OCI-LY3 (cell line): ENCODE measurements around the gene HSD3B2.

ENCODE experiments used
- H2AFZ ChIP-seq: fragments of 200-600, 300-600 bp; shearing (Covaris generic); 2 replicates; pipeline ENCODE4 v1.6.0; 2014; ENCODE audit warnings: antibody characterized with exemption, low read depth, low read length
- H3K27ac ChIP-seq: fragments of 200-600, 300-600 bp; sonication (generic); 2 replicates; pipeline ENCODE4 v1.5.1; 2014; ENCODE audit warnings: mild to moderate bottlenecking, low read length, moderate library complexity, mixed read lengths
- H3K27me3 ChIP-seq: fragments of 200-600, 300-600 bp; sonication (generic); 2 replicates; pipeline ENCODE4 v1.6.1; 2014; ENCODE audit warnings: low read depth, low read length, mixed read lengths
- H3K36me3 ChIP-seq: fragments of 200-600, 300-600 bp; sonication (generic); replicated peaks from 2 replicates; pipeline ENCODE3; 2014; ENCODE audit warnings: low read depth, low read length, mixed read lengths
- H3K4me1 ChIP-seq: fragments of 300-600, 200-600 bp; sonication (generic); 2 replicates; pipeline ENCODE4 v1.6.1; 2014; ENCODE audit warnings: low read length, mixed read lengths
- H3K4me2 ChIP-seq: fragments of 200-600, 300-600 bp; sonication (generic); 2 replicates; pipeline ENCODE4 v1.6.1; 2014; ENCODE audit warnings: low read length, mixed read lengths
- H3K4me3 ChIP-seq: fragments of 300-600, 200-600 bp; sonication (generic); 2 replicates; pipeline ENCODE4 v1.5.1; 2014; ENCODE audit warnings: antibody characterized with exemption, mild to moderate bottlenecking, low read length, moderate library complexity
- H3K79me2 ChIP-seq: fragments of 300-600, 200-600 bp; shearing (Covaris generic); 2 replicates; pipeline ENCODE4 v1.6.1; 2014; ENCODE audit warnings: mild to moderate bottlenecking, low read length, mixed read lengths
- H3K9ac ChIP-seq: fragments of 300-600, 200-600 bp; shearing (Covaris generic); 2 replicates; pipeline ENCODE4 v1.6.0; 2014; ENCODE audit warnings: mild to moderate bottlenecking, low read length, moderate library complexity
- H3K9me3 ChIP-seq: fragments of 200-600, 300-600 bp; shearing (Covaris generic); 2 replicates; pipeline ENCODE4 v1.6.1; 2014; ENCODE audit warnings: low read length, mixed read lengths; ENCODE audit not compliant: insufficient read depth
- H4K20me1 ChIP-seq: fragments of 200-600, 300-600 bp; sonication (generic); 2 replicates; pipeline ENCODE4 v1.6.1; 2016; ENCODE audit warnings: low read length, mixed read lengths; ENCODE audit not compliant: insufficient read depth
- EZH2phosphoT487 ChIP-seq: fragments of 200-600 bp; shearing (Covaris generic); IDR thresholded peaks from 2 replicates; pipeline ENCODE4 v1.6.1; 2018; ENCODE audit warnings: antibody characterized with exemption, mixed run types, low read depth
- TF ChIP-seq, protein P1 (sequence below): fragments of 200-600, 300-600 bp; sonication (generic); IDR thresholded peaks from 2 replicates; pipeline ENCODE4 v1.5.1; 2014; ENCODE audit warnings: antibody characterized with exemption, low read length, low read depth

Gene HSD3B2

GRCh38 chr1:119404736-119405135, 10.2 kb upstream of the HSD3B2 start:
- H3K4me3 ChIP-seq = no peak overlapping the region
- no peak overlapping the region for H2AFZ ChIP-seq
- no peak overlapping the region for H3K27ac ChIP-seq
- no peaks in the 10 kb centered on the region for H3K27me3 ChIP-seq
- no peaks in the 10 kb centered on the region for H3K36me3 ChIP-seq
- no peaks in the 10 kb centered on the region for H4K20me1 ChIP-seq
- no peaks in the 10 kb centered on the region for H3K4me1 ChIP-seq
- H3K9me3 ChIP-seq = no peaks in the 10 kb centered on the region
- no peak overlapping the region for H3K9ac ChIP-seq
- no peak overlapping the region for H3K4me2 ChIP-seq
- no peaks in the 10 kb centered on the region for H3K79me2 ChIP-seq
- TF ChIP-seq, protein P1, sequence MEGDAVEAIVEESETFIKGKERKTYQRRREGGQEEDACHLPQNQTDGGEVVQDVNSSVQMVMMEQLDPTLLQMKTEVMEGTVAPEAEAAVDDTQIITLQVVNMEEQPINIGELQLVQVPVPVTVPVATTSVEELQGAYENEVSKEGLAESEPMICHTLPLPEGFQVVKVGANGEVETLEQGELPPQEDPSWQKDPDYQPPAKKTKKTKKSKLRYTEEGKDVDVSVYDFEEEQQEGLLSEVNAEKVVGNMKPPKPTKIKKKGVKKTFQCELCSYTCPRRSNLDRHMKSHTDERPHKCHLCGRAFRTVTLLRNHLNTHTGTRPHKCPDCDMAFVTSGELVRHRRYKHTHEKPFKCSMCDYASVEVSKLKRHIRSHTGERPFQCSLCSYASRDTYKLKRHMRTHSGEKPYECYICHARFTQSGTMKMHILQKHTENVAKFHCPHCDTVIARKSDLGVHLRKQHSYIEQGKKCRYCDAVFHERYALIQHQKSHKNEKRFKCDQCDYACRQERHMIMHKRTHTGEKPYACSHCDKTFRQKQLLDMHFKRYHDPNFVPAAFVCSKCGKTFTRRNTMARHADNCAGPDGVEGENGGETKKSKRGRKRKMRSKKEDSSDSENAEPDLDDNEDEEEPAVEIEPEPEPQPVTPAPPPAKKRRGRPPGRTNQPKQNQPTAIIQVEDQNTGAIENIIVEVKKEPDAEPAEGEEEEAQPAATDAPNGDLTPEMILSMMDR = no peak
- no peak for TF ChIP-seq EZH2phosphoT487

DNA sequence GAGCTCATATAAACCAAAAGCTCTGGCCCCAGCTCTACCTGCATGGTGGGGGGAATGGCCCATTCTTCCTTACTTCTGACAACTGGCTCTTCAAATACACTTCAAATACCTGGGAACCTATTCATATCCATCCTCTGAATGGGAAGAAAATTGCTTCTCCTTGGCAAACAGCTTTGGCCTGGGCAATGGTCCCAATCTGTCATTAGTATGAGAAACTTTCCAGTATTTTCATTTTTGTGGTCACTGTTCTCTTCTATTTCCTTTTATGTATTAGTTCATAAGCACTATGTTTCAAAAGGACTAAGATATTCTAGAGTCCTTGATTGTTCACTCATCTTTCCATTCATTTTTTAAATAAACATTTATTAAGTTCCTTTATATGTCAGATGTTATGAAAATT, 5.2 kb upstream of the HSD3B2 start:
- no peaks in the 10 kb centered on the region for H3K36me3 ChIP-seq
- TF ChIP-seq EZH2phosphoT487 = no peak
- TF ChIP-seq, protein P1 = no peak
- H3K27me3 ChIP-seq = no peaks in the 10 kb centered on the region
- H2AFZ ChIP-seq = no peak overlapping the region
- no peak overlapping the region for H3K9ac ChIP-seq
- no peaks in the 10 kb centered on the region for H3K79me2 ChIP-seq
- no peaks in the 10 kb centered on the region for H3K9me3 ChIP-seq
- no peak overlapping the region for H3K4me3 ChIP-seq
- no peak overlapping the region for H3K27ac ChIP-seq
- H4K20me1 ChIP-seq = no peaks in the 10 kb centered on the region
- no peak overlapping the region for H3K4me2 ChIP-seq
- H3K4me1 ChIP-seq = no peaks in the 10 kb centered on the region

DNA sequence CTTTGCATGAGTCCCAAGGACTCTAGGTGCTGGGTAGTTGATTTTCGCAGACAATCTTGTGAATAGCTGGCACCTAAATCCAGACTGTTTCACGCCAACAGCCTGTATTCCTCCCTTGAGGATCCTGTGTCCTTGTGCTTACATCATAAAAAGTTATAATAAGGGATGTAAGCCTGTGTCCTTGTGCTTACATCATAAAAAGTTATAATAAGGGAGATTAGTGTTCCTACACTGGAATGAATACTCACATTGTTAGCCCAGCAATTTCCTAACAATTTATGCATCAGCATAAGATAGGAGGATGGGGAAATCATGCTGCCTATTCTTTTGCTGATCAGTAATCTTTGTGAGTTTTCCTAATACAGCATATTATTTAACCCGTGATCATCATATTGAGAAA, 4.0 kb upstream of the HSD3B2 start:
- Histone ChIP-seq H3K27ac (no peak overlapping the region), H3K36me3 (no peaks in the 10 kb centered on the region), H2AFZ (no peak overlapping the region), H3K79me2 (no peaks in the 10 kb centered on the region), H3K4me1 (no peaks in the 10 kb centered on the region), H3K4me2 (no peak overlapping the region), H3K27me3 (no peaks in the 10 kb centered on the region), H3K9me3 (no peaks in the 10 kb centered on the region), H4K20me1 (no peaks in the 10 kb centered on the region), H3K9ac (no peak overlapping the region), H3K4me3 (no peak overlapping the region)
- TF ChIP-seq, protein P1 = no peak
- no peak for TF ChIP-seq EZH2phosphoT487

- no peaks in the 10 kb centered on the region for H3K9me3 ChIP-seq
- no peaks in the 10 kb centered on the region for H3K79me2 ChIP-seq
- no peaks in the 10 kb centered on the region for H4K20me1 ChIP-seq
- no peaks in the 10 kb centered on the region for H3K4me1 ChIP-seq
- H3K27me3 ChIP-seq = no peaks in the 10 kb centered on the region
- no peak for TF ChIP-seq EZH2phosphoT487
- TF ChIP-seq, protein P1 = no peak
- H3K27ac ChIP-seq = no peak overlapping the region
- H3K36me3 ChIP-seq = no peaks in the 10 kb centered on the region
- H3K4me3 ChIP-seq = no peak overlapping the region
- no peak overlapping the region for H3K4me2 ChIP-seq
- no peak overlapping the region for H3K9ac ChIP-seq
- no peak overlapping the region for H2AFZ ChIP-seq
Measured at GRCh38 chr1:119416006-119416640, 1.2 kb downstream of the HSD3B2 start.
